Neural cell (in vitro differentiated cells): ENCODE data around the gene ATXN7L1. TPM values are rescaled to one million over a fixed set of nuclear protein-coding genes. Genes with fewer than 3 reads are reported as not detected.

Experiments used
- H2AFZ ChIP-seq: fragments of 200-600, 300-800 bp; sonication (generic), shearing (Covaris generic); 2 replicates; pipeline ENCODE4 v1.6.0; 2014; ENCODE audit warnings: low read depth, mild to moderate bottlenecking, antibody characterized with exemption, low read length, moderate library complexity
- H3F3A ChIP-seq: fragments of 200-600 bp; shearing (Covaris generic); 2 replicates; pipeline ENCODE4 v1.6.1; 2016; ENCODE audit warnings: mild to moderate bottlenecking, moderate library complexity, mixed read lengths, antibody characterized with exemption, low read length; ENCODE audit not compliant: insufficient read depth, poor library complexity, severe bottlenecking
- H3K27ac ChIP-seq: fragments of 200-600, 300-800 bp; sonication (generic), shearing (Covaris generic); 2 replicates; pipeline ENCODE4 v1.5.1; 2014; ENCODE audit warnings: mild to moderate bottlenecking, low read length, moderate library complexity
- H3K27me3 ChIP-seq: fragments of 300-800, 200-600 bp; sonication (generic), shearing (Covaris generic); 2 replicates; pipeline ENCODE4 v1.6.0; 2014; ENCODE audit warnings: mild to moderate bottlenecking, low read depth, low read length, moderate library complexity; ENCODE audit not compliant: insufficient read depth
- H3K36me3 ChIP-seq: fragments of 300-800, 200-600 bp; sonication (generic), shearing (Covaris generic); 2 replicates; pipeline ENCODE4 v1.5.1; 2014; ENCODE audit warnings: mild to moderate bottlenecking, antibody characterized with exemption, low read length, moderate library complexity; ENCODE audit not compliant: insufficient read depth
- H3K4me2 ChIP-seq: fragments of 300-800, 200-600 bp; sonication (generic), shearing (Covaris generic); 2 replicates; pipeline ENCODE4 v1.6.0; 2014; ENCODE audit warnings: mild to moderate bottlenecking, low read length
- H3K4me3 ChIP-seq: fragments of 300-800, 200-600 bp; sonication (generic), shearing (Covaris generic); 2 replicates; pipeline ENCODE4 v1.5.1; 2014; ENCODE audit warnings: mild to moderate bottlenecking, low read length, moderate library complexity
- H3K79me2 ChIP-seq: fragments of 200-600 bp; shearing (Covaris generic); replicated peaks from 2 replicates; pipeline ENCODE4 v1.6.0; 2014; ENCODE audit warnings: mild to moderate bottlenecking, low read length, moderate library complexity; ENCODE audit not compliant: insufficient read depth
- H3K9ac ChIP-seq: fragments of 300-800, 200-600 bp; sonication (generic), shearing (Covaris generic); 2 replicates; pipeline ENCODE4 v1.6.1; 2016; ENCODE audit warnings: mild to moderate bottlenecking, low read length, mixed read lengths
- H3K9me2 ChIP-seq: fragments of 200-600 bp; shearing (Covaris generic); 2 replicates; pipeline ENCODE4 v1.6.1; 2016; ENCODE audit warnings: mild to moderate bottlenecking, low read length, mixed read lengths; ENCODE audit not compliant: insufficient read depth
- H3K9me3 ChIP-seq: fragments of 200-600, 300-800 bp; sonication (generic), shearing (Covaris generic); 2 replicates; pipeline ENCODE4 v1.6.1; 2016; ENCODE audit warnings: mild to moderate bottlenecking, mixed run types, low read length, moderate library complexity, mixed read lengths
- H4K20me1 ChIP-seq: fragments of 200-600 bp; shearing (Covaris generic); 2 replicates; pipeline ENCODE4 v1.6.1; 2016; ENCODE audit warnings: mild to moderate bottlenecking, mixed run types; ENCODE audit not compliant: insufficient read depth
- EP300 ChIP-seq: fragments of 450-650 bp; conservative IDR thresholded peaks from 2 replicates; pipeline ENCODE4 v1.6.1; 2014; ENCODE audit warnings: antibody characterized with exemption, mild to moderate bottlenecking, moderate library complexity; ENCODE audit not compliant: poor library complexity, severe bottlenecking
- EZH2 ChIP-seq: fragments of 200-600, 300-800 bp; shearing (Covaris generic), sonication (generic); IDR thresholded peaks from 2 replicates; pipeline ENCODE4 v1.6.1; 2014; ENCODE audit warnings: antibody characterized with exemption, low read length, borderline replicate concordance, mild to moderate bottlenecking; ENCODE audit not compliant: insufficient read depth, poor library complexity, severe bottlenecking
- MXI1 ChIP-seq: fragments of 450-650 bp; conservative IDR thresholded peaks from 2 replicates; pipeline ENCODE4 v1.6.1; 2014; ENCODE audit warnings: antibody characterized with exemption, mild to moderate bottlenecking; ENCODE audit not compliant: poor library complexity, severe bottlenecking
- POLR2AphosphoS5 ChIP-seq: IDR thresholded peaks from 2 replicates; pipeline ENCODE4 v1.6.1; 2012
- RAD21 ChIP-seq: fragments of 450-650 bp; conservative IDR thresholded peaks from 2 replicates; pipeline ENCODE4 v1.6.1; 2014; ENCODE audit warnings: antibody characterized with exemption, mild to moderate bottlenecking, moderate library complexity
- REST ChIP-seq: IDR thresholded peaks from 2 replicates; pipeline ENCODE4 v1.6.1; 2012; ENCODE audit warnings: borderline replicate concordance
- SMC3 ChIP-seq: fragments of 450-650 bp; conservative IDR thresholded peaks from 2 replicates; pipeline ENCODE4 v1.6.1; 2014; ENCODE audit warnings: antibody characterized with exemption, mild to moderate bottlenecking, moderate library complexity; ENCODE audit not compliant: poor library complexity
- TAF1 ChIP-seq: IDR thresholded peaks from 2 replicates; pipeline ENCODE4 v1.6.1; 2012; ENCODE audit warnings: low read depth
- polyA plus RNA-seq: library from polyadenylated mRNA; depleted of rRNA; stranded (reverse); fragments of >200 nt; gene quantifications from 2 replicates; pipeline ENCODE4 v1.2.3, GENCODE V29; 2014
- TF ChIP-seq, protein P1 (sequence below): fragments of 450-650 bp; IDR thresholded peaks from 2 replicates; pipeline ENCODE4 v1.5.1; 2014; ENCODE audit warnings: antibody characterized with exemption, mild to moderate bottlenecking, moderate library complexity; ENCODE audit not compliant: poor library complexity, severe bottlenecking

Gene ATXN7L1
- polyA plus RNA-seq, 1 donor from 2014 or later = 4.3 TPM

GRCh38 chr7:105863876-105864275 lies 12.5 kb downstream of the ATXN7L1 start:
- Histone ChIP-seq H4K20me1 (no peaks in the 10 kb centered on the region), H3F3A (no peaks in the 10 kb centered on the region), H3K79me2 (no peaks in the 10 kb centered on the region), H3K4me3 (no peak overlapping the region), H3K9ac (no peak overlapping the region), H3K36me3 (no peaks in the 10 kb centered on the region), H3K27ac (no peak overlapping the region), H3K27me3 (no peaks in the 10 kb centered on the region), H3K9me2 (no peaks in the 10 kb centered on the region), H2AFZ (no peak overlapping the region), H3K4me2 (no peak overlapping the region), H3K9me3 (no peaks in the 10 kb centered on the region)
- no peak for TF ChIP-seq EP300
- no peak for TF ChIP-seq REST
- no peak for TF ChIP-seq EZH2
- no peak for TF ChIP-seq RAD21

- H3K27ac ChIP-seq = no peak overlapping the region
- H2AFZ ChIP-seq = no peak overlapping the region
- H3K4me2 ChIP-seq = no peak overlapping the region
- H3K79me2 ChIP-seq = no peaks in the 10 kb centered on the region
- no peaks in the 10 kb centered on the region for H3K9me2 ChIP-seq
- H3K27me3 ChIP-seq = no peaks in the 10 kb centered on the region
- H3K9ac ChIP-seq = no peak overlapping the region
- no peak for TF ChIP-seq POLR2AphosphoS5
- TF ChIP-seq EZH2 = no peak
- TF ChIP-seq SMC3 = no peak
- no peak for TF ChIP-seq MXI1
- no peak for TF ChIP-seq REST
- TF ChIP-seq, protein P1, sequence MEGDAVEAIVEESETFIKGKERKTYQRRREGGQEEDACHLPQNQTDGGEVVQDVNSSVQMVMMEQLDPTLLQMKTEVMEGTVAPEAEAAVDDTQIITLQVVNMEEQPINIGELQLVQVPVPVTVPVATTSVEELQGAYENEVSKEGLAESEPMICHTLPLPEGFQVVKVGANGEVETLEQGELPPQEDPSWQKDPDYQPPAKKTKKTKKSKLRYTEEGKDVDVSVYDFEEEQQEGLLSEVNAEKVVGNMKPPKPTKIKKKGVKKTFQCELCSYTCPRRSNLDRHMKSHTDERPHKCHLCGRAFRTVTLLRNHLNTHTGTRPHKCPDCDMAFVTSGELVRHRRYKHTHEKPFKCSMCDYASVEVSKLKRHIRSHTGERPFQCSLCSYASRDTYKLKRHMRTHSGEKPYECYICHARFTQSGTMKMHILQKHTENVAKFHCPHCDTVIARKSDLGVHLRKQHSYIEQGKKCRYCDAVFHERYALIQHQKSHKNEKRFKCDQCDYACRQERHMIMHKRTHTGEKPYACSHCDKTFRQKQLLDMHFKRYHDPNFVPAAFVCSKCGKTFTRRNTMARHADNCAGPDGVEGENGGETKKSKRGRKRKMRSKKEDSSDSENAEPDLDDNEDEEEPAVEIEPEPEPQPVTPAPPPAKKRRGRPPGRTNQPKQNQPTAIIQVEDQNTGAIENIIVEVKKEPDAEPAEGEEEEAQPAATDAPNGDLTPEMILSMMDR = no peak
- no peak for TF ChIP-seq RAD21
- TF ChIP-seq EP300 = no peak
- no peak for TF ChIP-seq TAF1
- H3K9me3 ChIP-seq = no peaks in the 10 kb centered on the region
- H4K20me1 ChIP-seq = no peaks in the 10 kb centered on the region
- no peaks in the 10 kb centered on the region for H3K36me3 ChIP-seq
- H3K4me3 ChIP-seq = no peak overlapping the region
- no peaks in the 10 kb centered on the region for H3F3A ChIP-seq
Observed at GRCh38 chr7:105862770-105863169, 13.6 kb downstream of the ATXN7L1 start.
